Measurements from ENCODE around the gene ZNHIT1. TPM values are rescaled to one million over a fixed set of nuclear protein-coding genes. Genes with fewer than 3 reads are reported as not detected.
A peak's percentile ranks its signal among the peaks of the same experiment; 100 is the strongest.

The ZNHIT1 gene
- total and polyA plus RNA-seq, 2 of the 8 experiments (the other 6 are each of a cell fraction or from before 2014, with no cell fraction given): 38.2 to 61.7 TPM

- Histone ChIP-seq H3K18ac (ENCODE audit: extremely low read depth, low read length) (no peak overlapping the region), H3K79me2 (ENCODE audit: control insufficient read depth in 1 of 2, insufficient read depth in 2 of 2, low read length in 2 of 2) (0 out of 4 replicates have a peak, but pooled peaks cover 0 to 6% of the 10 kb centered on the region in 2 experiments), H3K14ac (ENCODE audit: insufficient read length) (no peak overlapping the region), H2AFZ (ENCODE audit: low read length) (no peak overlapping the region), H3K4me1 (replicated peaks in 1 of 4; ENCODE audit: control insufficient read depth in 3 of 4, insufficient read depth in 4 of 4, low read length in 3 of 4) (peaks cover 0 to 10% (median 7%) of the 10 kb centered on the region in 4 experiments; a peak in 5 of 7 replicates), H3K23ac (ENCODE audit: insufficient read length) (no peak overlapping the region), H2BK120ac (replicated peaks; ENCODE audit: low read depth, low read length) (peak overlapping the region; percentile 72), H3K27ac (ENCODE audit: low read depth, low read length) (no peak overlapping the region), H3K56ac (replicated peaks; ENCODE audit: insufficient read length, low read depth, low read length) (no peak overlapping the region), H3K9me3 (ENCODE audit: insufficient read depth in 2 of 2, low read depth in 1 of 2, low read length in 1 of 2) (no peaks in the 10 kb centered on the region), H3K36me3 (ENCODE audit: control insufficient read depth in 2 of 4, insufficient read depth in 4 of 4, low read length in 3 of 4) (peaks cover 0 to 4% (median 0%) of the 10 kb centered on the region in 4 experiments; a peak in 3 of 8 replicates), H3K79me1 (ENCODE audit: low read depth, low read length) (peaks cover 2% of the 10 kb centered on the region; the same call in 1 of the 2 replicates), H3K23me2 (ENCODE audit: low read depth, low read length) (peaks cover 17% of the 10 kb centered on the region), H2BK5ac (ENCODE audit: low read depth, low read length) (no peak overlapping the region; the same call in 1 of the 2 replicates), H4K5ac (ENCODE audit: insufficient read length, low read depth, low read length) (peak overlapping the region; percentile 44), H3K4me2 (ENCODE audit: insufficient read depth in 1 of 2, low read depth in 2 of 2, low read length in 2 of 2) (peak overlapping the region; percentile 86 to 89), H3K4me3 (ENCODE audit: extremely low read depth in 1 of 4, insufficient read depth in 2 of 4, low read depth in 3 of 4, low read length in 4 of 4) (peak overlapping the region; percentile 74 to 83 (median 78)), H2BK20ac (ENCODE audit: low read length) (0 out of 2 replicates have a peak overlapping the region, but pooled peaks have one; percentile 32), H3K4ac (replicated peaks; ENCODE audit: insufficient read length, low read depth, low read length) (no peak overlapping the region), H4K91ac (replicated peaks; ENCODE audit: insufficient read length, low read length) (peak overlapping the region; percentile 44), H4K8ac (ENCODE audit: extremely low read depth, insufficient read depth, low read length) (no peak overlapping the region), H2AK5ac (ENCODE audit: low read depth, low read length) (no peak overlapping the region), H2BK12ac (ENCODE audit: low read depth, low read length) (0 out of 2 replicates have a peak overlapping the region, but pooled peaks have one; percentile 39), H3K9ac (replicated peaks in 1 of 4; ENCODE audit: extremely low read depth in 1 of 4, low read depth in 3 of 4, low read length in 3 of 4) (peak overlapping the region in 1 of 4 experiments; percentile 26; a peak in 3 of 7 replicates), H3K27me3 (replicated peaks in 1 of 4; ENCODE audit: control insufficient read depth in 3 of 4, extremely low read depth in 1 of 4, insufficient read depth in 3 of 4, low read length in 3 of 4) (no peaks in the 10 kb centered on the region), H2BK15ac (ENCODE audit: low read length) (no peak overlapping the region), H4K20me1 (replicated peaks in 1 of 2; ENCODE audit: control insufficient read depth in 1 of 2, insufficient read depth in 2 of 2, low read length in 2 of 2) (peaks cover 0 to 2% of the 10 kb centered on the region in 2 experiments)
- FAIRE-seq (no peak), DNase-seq (ENCODE audit: low read depth in 1 of 2, low spot score in 2 of 2) (no peak)
- TF ChIP-seq HDAC2 (IDR thresholded peaks at IDR 0.05; ENCODE audit: borderline replicate concordance in 1 of 2, low read depth in 2 of 2, low read length in 2 of 2) (0 out of 4 replicates have a peak, but pooled peaks of 1 of the 2 experiments have one; percentile 3), MAX (IDR thresholded peaks at IDR 0.05) (peak; percentile 81; the same call in 1 of the 2 replicates), SIRT6 (IDR thresholded peaks at IDR 0.05; ENCODE audit: low read length) (no peak), E2F6 (IDR thresholded peaks at IDR 0.05) (peak; percentile 94)
- CTCF ChIA-PET (ENCODE audit: partially characterized antibody): interaction anchor here (0.6 to 9.0 kb wide), 5 partner anchors 19 to 1215 kb away, joined by 3 to 79 read pairs (median 33); partner anchors contain the start of genes CLDN15 and FIS1
- POLR2A ChIA-PET (ENCODE audit: partially characterized antibody): interaction anchor here (0.9 to 3.4 kb wide), 9 partner anchors 9 to 32 kb away, joined by 3 to 28 read pairs (median 6); partner anchors contain the start of genes CLDN15 and FIS1
- WGBS, 2 experiments (ENCODE audit: extremely low coverage in 1 of 2, insufficient coverage in 1 of 2, insufficient read length in 1 of 2, insufficient replicate concordance in 2 of 2, low coverage in 1 of 2, low lambda C conversion rate in 2 of 2, missing lambda C conversion rate in 1 of 2): 73% methylated on average over 30 of the region's 31 CpGs; no CpG with 5 or more reads in 1 of the 2 experiments
These were observed 1.7 kb upstream of the ZNHIT1 start for GRCh38 chr7:101216001-101216859.
